Mammary epithelial cell (primary cell): Measurements from ENCODE around the gene KCNG2.

ENCODE experiments used
- EZH2 ChIP-seq: IDR thresholded peaks from 2 replicates; pipeline ENCODE4 v1.6.1; 2012; ENCODE audit warnings: low read length, inconsistent platforms, borderline replicate concordance
- TF ChIP-seq, protein P1 (sequence below), 2 donors: IDR thresholded peaks in 1 of 2; conservative IDR thresholded peaks in 1 of 2; 2 replicates each; pipeline ENCODE4 v1.5.1; 2011 to 2012; ENCODE audit warnings: inconsistent platforms in 2 of 2, low read length in 2 of 2, mild to moderate bottlenecking in 2 of 2, control low read depth in 1 of 2, low read depth in 1 of 2; ENCODE audit not compliant: insufficient read depth in 1 of 2; ENCODE audit errors: extremely low read depth in 1 of 2

DNA sequence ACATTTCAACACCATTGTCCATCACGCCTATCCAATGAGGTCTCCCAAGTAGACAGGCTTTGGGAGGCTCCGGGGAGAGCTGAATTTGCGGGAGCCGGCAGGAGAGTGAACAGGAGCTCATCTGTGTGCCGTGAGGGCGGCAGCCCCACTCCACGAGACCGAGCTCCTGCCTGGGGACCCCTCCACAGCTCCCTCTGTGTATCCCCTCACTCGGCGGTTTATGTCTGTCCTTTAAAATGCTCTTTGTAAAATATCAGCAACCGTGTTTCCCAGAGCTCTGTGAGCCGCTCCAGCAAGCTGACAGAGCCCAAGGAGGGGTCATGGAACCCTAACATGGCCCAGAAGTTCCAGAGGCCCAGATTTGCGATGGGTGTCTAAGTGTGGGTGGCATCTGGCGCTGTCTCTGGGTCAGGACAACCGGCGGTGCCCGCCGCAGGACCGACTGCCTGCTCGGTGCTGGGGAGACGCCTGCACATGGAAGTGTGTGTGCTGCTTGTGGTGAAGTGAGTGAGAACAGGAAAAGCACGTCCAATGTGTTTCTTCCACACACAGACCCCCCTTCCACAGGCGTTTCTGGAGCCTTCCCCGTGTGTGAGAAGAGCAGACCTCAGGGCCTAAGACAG is 118.9 kb downstream of the KCNG2 start:
- TF ChIP-seq, protein P1, sequence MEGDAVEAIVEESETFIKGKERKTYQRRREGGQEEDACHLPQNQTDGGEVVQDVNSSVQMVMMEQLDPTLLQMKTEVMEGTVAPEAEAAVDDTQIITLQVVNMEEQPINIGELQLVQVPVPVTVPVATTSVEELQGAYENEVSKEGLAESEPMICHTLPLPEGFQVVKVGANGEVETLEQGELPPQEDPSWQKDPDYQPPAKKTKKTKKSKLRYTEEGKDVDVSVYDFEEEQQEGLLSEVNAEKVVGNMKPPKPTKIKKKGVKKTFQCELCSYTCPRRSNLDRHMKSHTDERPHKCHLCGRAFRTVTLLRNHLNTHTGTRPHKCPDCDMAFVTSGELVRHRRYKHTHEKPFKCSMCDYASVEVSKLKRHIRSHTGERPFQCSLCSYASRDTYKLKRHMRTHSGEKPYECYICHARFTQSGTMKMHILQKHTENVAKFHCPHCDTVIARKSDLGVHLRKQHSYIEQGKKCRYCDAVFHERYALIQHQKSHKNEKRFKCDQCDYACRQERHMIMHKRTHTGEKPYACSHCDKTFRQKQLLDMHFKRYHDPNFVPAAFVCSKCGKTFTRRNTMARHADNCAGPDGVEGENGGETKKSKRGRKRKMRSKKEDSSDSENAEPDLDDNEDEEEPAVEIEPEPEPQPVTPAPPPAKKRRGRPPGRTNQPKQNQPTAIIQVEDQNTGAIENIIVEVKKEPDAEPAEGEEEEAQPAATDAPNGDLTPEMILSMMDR (conservative IDR thresholded peaks at IDR 0.05 in 1 of 2, IDR thresholded peaks at IDR 0.05 in 1 of 2; ENCODE audit: extremely low read depth in 1 of 2, insufficient read depth in 1 of 2, low read depth in 1 of 2, low read length in 2 of 2) = no peak
- no peak for TF ChIP-seq EZH2
